Endothelial cell of hepatic sinusoid (primary cell): ENCODE measurements around the gene AGO3.
"Not testable (repeated sequence)": the region's sequence is repeated elsewhere in the genome, so short reads cannot be mapped to it uniquely, and the experiment has no call there.

Experiments
- in situ Hi-C: cut with HindIII; loops from 2 replicates; pipeline ENCODE4 v1.10.0; 2017; ENCODE audit warnings: low sequenced_read_pairs

Gene AGO3

DNA sequence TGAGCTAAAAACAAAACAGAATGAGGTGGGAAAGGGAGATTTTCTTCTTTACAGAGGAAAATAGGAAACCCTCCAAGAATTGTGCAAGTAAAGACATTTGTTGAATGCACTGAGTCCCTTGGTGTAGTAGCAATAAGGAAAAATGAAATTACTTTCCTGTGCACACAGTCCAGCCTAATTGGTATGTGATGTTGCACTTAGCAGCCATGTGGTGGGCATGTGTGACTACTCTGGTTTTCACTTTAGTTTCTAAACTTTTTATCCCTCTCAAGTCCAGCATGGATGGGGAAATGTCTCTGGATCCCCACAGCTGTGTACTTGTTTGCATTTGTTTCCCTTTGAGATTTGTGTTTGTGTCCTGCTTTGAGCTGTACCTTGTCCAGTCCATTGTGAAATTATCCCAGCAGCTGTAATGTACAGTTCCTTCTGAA lies 7.1 kb upstream of the AGO3 start:
- in situ Hi-C loops, result loop anchor here (5.0 kb wide), 1 partner anchor 37 kb away; no protein-coding TSS in a partner anchor

DNA sequence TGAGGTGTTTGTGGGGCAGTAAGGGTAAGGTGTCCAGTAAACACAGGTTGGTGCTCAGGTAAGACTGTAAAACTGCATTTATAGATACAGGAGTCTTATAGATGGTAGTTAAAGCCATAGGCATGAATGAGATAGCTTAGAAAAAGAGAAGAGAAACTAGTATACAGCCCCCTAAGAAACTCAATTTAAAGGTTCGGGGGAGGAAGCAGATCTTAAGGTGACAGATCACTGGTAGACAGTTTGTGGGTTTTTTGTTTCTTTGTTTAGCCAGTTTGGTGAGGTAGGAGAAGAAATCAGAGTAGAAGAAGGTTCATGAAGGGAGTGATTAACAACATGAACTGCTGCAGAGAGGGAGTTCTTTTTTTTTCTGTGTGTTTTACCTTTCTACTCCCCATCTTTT lies 6.1 kb upstream of the AGO3 start:
- in situ Hi-C loops, result loop anchor here (5.0 kb wide), 1 partner anchor 38 kb away; no protein-coding TSS in a partner anchor

DNA sequence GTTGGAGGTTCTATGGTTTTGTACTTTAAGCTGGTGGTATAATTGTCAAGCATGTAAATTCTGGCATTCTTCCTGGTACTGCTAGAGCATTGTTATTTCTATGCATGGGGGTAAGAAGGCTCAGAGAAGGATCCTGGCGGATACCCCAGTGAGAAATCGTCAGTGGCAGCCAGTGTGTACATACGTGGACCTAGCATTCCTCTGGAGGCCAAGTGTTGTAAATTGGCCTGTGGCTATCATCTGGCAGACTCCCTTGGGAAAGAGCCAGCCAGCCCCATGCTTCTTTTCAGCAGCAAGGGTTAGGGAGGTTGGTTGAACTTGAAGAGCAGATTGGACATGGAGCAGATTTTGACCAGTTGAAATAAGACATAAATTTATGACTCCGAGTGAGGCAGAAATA lies 5.2 kb upstream of the AGO3 start:
- in situ Hi-C loops, result no loop called here

DNA sequence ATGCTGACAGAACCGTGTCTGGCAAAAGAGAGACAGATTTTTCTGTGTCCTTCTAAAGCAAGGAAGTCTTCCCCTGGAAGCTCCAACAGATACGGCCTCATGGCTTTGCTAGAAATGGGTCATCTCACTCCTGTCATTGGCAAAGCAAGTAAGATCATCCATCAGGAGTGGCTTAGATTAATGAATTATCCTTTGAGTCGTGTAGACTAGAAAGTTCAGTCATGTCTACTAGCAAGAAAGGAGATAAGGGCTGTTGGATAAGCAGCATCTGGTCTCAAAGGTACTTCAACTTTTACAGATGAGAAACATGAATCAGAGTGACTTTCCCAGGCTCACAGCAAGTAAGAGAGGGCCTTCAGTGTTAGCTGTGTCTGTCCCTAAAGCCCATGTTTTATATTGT lies 3.4 kb upstream of the AGO3 start:
- in situ Hi-C loops, result no loop called here

DNA sequence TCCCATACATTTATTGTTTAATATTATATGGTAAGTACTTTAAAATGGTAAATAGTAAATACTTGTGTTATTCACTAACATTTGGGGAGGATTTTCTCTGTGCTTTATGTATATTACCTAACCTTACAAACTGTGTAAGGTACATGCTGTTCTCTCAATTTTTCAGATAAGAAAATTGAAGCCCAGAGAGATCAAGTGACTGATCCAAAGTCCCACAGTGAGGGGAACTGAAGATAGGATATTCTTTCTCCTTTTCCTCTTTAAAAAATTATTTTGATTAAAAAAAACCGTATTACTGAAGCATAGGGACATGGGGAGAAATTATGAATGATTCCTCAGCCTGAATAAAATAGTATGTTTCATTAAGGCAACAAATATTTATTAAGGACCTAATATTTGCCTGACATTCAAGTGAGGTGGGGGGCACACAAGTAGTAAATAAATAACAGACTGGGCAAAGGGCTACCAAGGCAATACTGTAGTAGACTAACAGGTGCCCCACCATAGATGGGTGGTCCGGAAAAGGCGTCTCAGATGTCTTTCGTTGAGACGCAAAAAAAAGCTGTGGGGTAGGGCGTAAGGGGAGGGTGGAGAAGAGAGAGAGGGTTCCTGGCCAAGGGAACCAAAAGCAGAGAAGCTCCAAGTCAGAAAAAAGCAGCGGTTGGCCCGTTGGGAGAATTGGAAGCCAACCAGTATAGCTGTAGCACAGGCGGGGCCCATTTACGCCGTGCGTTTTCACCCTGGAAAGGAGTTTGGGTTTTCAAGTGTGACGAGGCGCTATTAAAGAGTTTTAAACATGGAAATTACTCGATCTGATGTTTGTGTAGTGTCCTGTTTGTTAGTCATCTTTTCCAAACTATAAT lies 944 bp upstream of the AGO3 start:
- in situ Hi-C loops, result no loop called here

DNA sequence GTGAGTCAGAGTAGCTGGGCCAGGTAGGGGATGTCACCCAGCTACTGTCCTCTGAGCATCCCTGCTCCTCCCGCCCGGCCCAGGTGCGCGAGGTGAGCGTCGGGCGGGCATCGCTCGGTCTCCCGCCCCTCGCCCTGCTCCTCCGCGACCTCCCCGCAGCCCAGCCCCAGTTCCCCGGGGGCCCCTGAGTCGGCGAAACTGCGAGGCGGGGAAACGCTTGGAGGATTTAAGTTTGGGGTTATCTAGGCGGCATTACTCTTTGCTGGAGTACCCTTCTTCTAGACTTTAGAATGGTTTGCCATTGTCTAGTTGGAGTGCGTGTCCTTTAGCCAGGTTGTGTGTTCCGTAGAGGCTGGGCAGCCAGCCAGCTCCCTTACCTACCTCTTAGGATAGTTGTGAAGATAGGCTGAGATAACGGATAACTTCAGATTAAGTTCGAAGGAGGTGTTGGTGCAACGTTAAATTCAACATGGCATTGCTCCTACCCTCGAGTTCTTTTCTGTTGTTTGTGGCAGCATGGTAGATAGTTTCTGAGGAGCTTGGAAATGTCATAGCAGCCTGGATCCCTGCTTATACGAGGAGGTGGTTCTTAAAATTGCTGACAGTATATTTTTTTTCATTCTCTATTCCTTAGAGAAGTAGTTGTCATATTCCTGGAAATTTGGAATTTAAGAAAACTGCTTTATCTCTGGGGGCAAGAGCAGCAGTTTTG lies 697 bp downstream of the AGO3 start:
- in situ Hi-C loops, result no loop called here

DNA sequence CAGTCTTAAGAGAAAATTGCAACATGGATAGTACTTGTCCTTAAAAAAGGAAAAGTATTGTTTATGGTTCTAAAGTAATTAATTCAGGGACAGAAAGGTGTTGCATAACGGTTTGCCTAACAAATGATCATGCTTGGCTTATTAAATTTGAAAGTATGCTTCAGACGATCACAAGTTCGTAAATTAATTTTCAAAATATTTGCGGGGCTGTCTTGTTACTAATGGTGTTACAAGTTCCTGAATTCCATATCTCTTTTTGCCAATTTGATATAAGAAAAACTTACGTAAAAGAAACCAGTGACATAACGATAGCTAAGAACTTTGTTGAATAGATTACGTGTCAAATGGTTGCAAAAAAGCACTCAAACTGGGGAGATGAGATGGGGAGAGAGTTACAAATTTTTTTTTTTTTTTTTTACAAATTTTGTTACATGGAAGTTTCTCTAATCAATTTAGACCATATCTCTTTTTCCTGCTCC lies 1.3 kb downstream of the AGO3 start:
- in situ Hi-C loops, result no loop called here

DNA sequence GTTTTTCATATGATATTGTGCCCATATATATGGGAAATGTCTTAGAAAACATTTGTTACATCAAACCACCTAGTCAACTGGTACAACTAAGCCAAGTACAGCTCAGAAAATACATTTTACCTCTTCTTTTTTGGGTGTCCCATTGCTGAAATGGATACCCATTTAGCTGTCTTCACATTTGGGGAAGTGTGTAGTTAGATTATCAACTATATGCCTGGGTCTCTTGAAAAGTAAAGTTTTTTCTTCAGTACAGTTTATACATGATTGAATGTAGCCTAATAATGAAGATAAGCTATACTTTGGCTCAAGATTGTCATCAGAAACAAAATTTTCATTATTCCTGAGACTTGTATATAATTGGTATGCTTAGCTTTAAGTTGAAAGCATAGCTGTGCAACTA lies 2.0 kb downstream of the AGO3 start:
- in situ Hi-C loops, result no loop called here

DNA sequence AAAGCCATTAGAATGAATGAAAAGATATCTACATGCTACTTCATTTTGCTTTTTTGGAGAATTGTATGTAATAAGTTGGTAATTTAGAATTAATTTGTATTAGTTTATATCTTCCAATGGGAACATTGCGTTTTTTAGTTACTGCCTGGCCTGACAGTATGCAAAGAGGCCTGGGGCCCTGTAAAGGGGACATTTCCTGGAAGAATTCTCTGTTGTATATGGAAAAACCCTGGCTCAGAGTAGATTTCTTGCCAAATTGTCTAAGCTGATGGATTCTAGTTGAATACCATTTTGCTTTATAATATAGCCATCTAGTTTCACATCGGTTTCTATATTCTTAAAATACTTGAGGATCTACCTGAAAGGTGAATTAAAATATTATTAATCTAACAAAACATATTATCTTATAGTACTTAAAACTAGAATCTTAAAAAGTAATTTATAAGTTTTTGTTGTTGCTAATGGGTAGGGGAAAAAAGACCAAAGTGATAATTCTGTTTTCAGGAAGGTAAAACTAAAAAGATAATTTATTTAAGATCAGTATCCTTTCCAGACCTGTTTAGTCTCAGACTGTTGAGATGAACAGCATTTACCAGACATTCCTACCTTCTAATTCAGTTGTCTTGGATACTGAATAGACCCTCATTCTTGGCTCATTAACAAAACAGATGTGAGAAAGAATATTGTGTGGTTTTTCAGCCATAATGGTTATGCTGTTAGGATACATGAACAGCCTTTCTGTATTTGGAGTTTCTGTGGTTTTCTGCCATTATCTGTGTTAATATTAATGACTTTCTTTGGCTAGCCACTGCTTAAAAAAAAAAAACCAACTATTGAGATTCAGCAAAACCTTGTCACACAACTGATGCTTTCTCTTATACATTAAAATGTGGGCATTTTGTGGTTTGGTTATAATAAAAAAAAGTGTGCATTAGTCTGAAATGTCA lies 4.8 kb downstream of the AGO3 start:
- in situ Hi-C loops, result loop anchor here (5.0 kb wide), 1 partner anchor 103 kb away; no protein-coding TSS in a partner anchor

DNA sequence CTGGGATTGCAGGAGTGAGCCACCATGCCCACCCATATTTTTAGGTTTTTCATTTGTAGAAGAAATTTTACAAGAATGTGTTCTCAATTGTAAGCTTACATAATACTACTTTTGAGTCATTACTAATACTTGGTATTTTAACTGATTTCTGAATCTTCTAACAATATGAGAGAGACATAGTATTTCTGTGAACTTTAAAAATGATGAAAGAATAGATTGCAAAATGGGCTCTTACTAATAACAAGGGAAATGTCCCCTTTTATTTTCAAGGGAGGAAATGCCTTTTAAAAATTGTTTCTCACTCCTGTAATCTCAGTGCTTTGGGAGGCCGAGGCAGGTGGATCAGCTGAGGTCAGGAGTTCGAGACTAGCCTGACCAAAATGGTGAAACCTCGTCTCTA lies 5.9 kb downstream of the AGO3 start:
- in situ Hi-C loops, result loop anchor here (5.0 kb wide), 1 partner anchor 105 kb away; no protein-coding TSS in a partner anchor

DNA sequence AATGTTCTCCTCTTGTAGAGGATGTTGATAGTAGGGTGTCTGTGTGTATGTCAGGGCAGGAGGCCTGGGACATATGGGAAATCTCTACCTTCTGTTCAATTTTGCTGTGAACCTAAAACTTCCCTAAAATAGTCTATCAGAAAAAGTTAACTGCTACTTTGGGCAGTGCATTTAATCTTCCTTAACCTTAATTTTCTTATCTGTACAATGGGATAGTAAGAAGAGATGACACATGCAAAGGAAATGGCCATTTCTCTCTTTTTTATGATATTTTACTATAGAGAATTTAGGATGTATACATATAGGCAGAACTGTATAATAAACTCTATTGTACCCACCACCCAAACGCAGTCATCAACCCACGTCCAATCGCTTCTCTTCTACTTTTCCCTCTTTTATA lies 8.6 kb downstream of the AGO3 start:
- in situ Hi-C loops, result loop anchor here (5.0 kb wide), 1 partner anchor 107 kb away; no protein-coding TSS in a partner anchor

DNA sequence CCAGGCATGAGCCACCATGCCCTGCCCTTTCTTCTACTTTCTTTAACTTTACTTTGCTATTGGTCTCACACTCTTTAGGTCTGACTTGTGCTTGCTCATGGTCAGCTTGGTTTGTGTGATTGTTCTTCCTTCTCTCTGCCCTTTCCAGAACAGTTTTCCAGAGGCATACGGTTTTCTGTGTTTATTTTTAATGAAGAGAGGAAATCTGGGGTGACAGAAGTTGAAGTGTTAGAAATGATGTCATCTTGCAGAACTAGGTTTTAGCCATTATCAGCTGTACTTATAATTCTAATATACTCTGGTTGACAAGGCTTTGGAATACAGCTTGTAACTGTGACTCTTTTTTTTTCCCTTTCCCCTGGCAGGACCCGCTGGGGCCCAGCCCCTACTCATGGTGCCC lies 14.4 kb downstream of the AGO3 start:
- in situ Hi-C loops, result no loop called here

DNA sequence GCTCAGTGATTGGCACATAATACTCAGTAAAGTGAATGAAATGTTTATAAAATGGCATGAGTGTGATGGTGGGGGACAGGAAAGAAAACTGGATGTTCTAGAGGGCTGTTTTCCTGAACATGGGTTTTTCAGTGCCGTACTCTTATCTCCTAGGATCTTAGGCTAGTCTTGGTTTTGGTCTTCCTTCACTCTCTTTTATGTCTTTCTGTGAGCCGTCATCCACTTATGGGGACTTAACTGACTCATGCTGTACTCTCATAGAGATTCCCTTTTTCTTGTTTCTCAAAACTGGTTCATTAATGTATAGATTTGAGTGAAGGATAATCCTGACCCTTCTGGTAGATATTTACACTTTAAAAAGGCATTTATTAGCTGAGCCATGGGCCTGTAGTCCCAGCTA lies 16.6 kb downstream of the AGO3 start:
- in situ Hi-C loops, result no loop called here

DNA sequence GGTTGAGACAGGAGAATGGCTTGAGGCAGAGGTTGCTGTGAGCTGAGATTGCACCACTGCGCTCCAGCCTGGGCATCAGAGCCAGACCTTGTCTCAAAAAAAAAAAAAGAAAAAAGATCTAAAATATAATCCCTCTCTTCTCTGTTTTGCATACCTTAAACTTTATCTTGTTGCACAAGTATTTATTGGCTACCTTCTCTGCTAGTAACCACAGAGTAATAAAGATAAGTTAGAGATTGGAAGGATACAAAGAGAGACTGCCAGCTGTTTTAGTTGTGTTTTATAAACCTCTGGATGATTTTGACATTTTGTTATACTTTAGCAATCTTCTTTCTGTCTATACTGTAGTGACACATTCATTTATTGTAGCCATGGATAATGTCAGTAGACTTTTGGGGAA lies 27.7 kb downstream of the AGO3 start:
- in situ Hi-C loops, result no loop called here

DNA sequence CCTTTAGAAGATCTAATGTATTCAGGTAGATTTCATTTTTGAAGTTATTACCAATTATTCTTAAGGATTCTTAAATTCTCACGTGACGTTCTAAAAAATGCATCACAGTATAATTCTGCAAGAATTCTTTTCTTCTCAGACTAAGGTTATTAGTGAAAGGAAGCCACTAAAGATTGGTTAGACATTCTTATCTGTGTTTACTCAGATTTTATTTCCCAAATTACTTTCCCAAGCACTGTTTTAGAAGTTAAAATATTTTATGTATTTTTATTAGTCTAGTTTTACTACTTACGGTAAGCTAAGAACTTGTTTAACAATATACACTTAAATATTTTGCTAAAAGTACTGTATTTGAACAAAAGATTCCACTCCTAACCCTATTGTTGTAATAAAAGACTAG lies 28.4 kb downstream of the AGO3 start:
- in situ Hi-C loops, result no loop called here

DNA sequence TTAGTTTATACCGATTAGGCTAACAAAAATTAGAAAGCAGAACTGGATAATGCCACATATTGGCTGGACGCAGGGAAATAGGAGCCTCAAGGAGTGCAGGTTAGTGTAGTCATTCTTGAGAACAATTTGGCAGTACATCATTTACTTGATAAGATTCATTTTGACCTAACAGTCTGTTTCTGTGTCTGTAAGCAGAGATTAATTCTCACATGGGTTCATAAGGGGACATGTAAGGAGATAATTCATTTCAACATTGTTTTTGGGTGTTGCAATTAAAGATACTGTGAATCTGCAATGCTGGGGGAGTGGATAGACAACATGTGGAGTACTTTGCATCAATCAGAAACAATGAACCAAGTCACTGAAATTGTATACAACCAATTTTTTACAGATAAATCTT lies 32.0 kb downstream of the AGO3 start:
- in situ Hi-C loops, result no loop called here

DNA sequence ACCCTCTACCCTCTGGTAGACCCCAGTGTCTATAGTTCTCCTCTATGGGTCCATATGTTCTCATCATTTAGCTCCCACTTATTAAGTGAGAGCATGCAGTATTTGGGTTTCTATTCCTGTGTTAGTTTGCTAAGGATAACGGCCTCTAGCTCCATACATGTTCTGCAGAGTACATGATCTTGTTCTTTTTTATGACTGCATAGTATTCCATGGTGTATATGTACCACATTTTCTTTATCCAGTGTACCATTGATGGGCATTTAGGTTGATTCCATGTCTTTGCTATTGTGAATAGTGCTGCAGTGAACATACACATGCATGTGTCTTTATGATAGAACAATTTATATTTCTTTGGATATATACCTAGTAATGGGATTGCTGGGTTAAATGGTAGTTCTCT lies 33.4 kb downstream of the AGO3 start:
- in situ Hi-C loops, result not testable (repeated sequence)

DNA sequence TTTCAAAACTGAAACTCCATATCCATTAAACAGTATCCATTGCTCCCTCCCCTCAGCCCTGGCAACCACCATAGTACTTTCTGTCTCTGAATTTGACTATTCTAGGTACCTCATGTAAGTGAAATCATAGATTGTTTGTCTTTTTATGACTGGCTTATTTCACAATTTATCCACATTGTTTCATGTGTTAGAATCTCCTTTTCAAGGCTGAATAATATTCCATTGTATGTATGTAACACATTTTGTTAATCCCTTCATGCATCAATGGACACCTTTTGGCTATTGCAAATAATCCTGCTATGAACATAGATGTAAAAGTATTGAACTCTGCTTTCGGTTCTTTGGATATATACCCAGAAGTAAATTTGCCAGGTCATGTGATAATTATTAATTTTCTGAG lies 37.5 kb downstream of the AGO3 start:
- in situ Hi-C loops, result no loop called here

DNA sequence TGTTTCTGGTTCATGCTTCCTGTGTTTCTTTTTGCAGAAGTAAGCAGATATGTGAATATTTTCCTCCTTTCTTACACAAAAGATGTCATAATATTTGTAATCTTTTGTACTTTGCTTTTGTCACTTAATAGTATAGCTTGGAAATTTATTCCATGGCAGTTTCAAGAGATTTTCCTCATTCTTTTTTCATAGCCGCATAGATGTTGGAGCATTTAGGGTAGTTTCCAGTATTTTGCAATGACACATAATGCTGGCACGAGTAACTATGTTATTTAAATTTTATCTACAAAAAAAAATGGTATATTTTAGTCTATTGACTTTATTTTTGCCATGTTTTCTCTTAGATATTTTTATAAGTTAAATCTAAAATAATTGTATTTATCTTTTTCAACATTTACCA lies 40.7 kb downstream of the AGO3 start:
- in situ Hi-C loops, result no loop called here

DNA sequence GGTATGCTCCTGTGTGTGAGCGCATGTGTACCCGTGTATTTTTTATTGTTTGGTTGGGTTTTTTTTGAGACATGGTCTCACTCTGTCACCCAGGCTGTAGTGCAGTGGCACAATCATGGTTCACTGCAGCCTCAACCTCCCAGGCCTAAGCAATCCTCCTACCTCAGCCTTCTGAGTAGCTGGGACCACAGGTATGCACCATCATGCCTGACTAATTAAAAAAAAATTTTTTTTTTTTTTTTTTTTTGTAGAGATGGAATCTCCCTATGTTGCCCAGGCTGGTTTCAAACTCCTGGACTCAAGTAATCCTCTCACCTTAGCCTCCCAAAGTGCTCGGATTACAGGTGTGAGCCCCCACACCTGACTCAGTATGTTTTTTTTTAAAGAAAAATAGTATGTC lies 41.7 kb downstream of the AGO3 start:
- in situ Hi-C loops, result not testable (repeated sequence)

DNA sequence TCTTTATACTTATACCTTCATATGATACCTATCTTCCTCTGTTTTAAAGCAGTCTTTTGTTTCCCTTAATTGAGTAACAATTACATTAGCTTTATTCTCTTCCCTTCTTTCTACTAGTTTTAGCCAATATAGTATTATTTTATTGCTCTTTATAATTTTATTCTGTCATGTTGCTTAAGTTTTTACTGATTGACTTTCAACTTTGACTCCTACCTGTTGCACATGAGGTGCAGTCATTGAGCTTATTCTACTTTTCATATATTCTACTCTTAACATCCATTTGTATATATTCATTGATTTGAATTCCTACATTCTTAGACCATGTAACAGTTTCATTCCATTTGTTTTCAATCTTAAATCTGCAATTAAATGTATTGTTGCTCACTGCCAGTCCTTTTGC lies 49.2 kb downstream of the AGO3 start:
- in situ Hi-C loops, result no loop called here
